Eye (tissue), 1 donor: ENCODE results near the gene CLCN1.

Experiments
- DNase-seq: peaks from one replicate; pipeline ENCODE4 v3.0.0-alpha.2; 2015

Gene CLCN1

DNA sequence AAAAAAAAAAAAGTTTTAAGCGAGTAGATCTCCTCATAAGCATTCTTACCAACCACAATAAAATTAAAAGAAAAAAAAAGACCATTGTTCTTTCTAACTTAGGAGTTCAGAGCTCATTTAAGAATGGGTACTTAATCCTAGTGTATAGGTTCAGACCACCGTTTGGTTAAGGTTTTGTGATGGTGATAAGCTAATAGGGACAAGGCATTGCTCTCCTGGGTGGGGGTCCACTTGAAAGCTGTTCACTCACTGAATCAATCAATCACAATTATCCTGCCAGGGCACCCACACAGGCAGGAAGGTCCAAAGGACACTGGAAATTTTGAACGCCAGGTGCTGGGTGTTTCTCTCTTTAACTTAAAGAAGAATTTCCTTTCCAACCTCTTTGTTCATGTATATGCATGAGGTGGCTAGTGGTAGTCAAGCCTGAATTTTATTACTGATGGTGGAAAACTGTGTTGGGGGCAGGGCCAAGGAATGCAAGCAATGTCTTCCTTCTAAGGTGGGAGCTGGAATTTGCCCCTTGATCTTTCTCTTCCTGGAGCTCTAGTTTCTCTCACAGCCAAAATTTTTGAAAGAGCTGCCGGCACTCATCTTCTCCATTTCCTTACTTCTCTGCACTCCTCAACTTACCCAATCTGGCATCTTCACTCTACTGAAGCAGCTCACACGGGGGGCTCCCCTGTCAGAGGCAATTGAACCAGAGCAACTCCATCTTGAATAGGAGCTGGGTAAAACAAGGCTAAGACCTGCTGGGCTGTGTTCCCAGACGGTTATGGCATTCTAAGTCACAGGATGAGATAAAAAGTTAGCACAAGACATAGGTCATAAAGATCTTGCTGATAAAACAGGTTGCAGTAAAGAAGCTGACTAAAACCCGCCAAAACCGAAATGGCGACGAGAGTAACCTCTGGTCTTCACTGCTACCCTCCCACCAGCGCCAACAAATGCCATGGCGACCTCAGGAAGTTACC is 54.1 kb downstream of the CLCN1 start:
- no peak for DNase-seq

DNA sequence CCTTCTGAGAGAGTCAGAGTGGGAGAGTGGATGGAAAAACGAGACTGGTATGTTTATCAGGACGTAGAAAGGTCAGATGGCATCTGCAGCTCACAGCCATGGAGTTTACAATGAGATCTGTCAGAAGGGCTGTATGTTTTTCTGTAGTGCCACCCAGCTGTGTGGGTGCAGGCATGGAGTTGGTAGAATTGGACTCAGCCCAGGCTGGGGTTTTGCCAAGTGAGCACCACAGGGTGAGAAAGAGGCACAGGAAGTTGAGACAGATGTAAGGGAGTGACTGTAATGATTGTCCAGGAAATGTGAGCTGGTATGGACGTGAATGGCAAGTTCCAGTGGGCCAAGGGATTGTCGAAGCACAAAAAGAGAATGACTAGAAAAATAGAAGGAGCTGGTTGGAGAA is 56.2 kb downstream of the CLCN1 start:
- no peak for DNase-seq

DNA sequence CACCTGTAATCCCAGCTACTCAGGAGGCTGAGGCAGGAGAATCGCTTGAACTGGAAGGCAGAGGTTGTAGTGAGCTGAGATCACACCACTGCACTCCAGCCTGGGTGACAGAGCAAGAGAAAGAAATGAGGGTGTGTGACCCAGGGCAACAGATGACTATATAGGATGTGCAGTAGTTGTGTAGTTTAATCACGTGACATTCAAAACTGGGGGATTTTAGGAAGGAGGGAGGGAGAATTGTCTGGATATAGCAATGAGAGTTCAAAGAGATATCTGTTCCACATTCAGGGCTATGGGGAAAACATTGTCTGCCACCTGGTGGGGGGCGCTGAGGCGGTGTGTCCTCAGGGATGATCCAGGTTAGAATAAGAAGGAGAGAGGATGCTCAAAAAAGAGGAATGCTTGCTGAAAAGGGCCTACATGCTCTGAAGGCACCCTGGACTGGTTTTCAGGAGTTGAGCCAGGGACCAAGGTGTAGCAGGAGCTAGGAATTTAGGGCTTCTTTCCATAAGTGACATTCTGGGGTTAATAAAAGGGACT is 57.4 kb downstream of the CLCN1 start:
- DNase-seq, result no peak

- DNase-seq, result no peak
These were observed 58.6 kb downstream of the CLCN1 start for GRCh38 chr7:143374561-143374960.

DNA sequence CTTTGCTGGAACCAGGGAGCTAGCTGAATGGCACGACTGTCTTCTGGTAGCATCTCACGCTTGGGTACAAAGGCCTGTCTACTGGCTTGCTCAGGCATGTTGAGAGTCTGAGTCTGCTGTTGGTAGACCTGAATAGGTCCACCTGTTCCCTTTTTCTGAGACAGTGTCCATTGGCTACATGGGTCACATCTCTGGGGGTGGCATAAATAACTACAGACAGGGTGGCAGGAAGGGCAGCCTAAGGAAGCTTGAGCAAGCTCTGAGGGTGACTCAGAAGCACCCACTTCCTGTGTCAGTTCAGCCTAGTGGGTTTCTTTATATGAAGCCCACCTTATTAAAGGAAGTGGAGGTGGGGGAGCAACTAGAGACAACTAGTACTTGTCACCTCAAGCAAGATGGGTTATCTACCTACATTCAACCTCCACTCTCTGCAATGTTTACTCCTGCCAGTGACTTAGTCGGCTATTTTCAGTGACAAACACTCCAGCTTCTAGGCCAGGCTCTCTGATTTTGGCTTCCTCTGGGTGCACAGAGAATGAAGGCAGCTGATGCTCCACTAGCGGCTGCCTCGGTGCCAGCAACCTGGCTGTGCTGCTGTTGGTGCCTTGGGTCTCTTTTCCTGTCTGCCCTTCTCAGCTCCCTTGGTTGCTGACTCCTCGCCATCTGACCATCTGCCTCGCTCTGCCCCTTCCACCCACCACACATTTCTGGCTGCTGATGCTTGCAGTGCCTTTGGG is 59.6 kb downstream of the CLCN1 start:
- no peak for DNase-seq

DNA sequence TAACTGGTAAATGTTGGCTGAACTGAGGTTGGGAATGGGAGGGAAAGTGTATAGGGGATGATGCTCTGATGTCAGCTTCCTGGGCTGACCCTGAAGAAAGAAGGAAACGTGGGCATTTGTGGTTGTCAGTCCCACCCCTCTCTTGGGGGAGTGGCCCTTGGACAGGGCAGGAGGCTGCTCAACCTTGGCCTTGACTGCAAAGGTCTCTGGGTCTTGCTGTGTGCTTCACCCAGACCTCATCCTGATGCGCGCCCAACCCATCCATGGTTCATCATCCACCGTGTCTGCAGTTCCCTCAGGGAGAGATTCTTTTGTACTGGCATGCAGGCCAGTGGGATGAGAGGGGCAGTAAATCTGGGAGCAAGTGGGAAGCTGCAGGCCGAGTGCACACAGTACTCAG is 60.5 kb downstream of the CLCN1 start:
- no peak for DNase-seq

DNA sequence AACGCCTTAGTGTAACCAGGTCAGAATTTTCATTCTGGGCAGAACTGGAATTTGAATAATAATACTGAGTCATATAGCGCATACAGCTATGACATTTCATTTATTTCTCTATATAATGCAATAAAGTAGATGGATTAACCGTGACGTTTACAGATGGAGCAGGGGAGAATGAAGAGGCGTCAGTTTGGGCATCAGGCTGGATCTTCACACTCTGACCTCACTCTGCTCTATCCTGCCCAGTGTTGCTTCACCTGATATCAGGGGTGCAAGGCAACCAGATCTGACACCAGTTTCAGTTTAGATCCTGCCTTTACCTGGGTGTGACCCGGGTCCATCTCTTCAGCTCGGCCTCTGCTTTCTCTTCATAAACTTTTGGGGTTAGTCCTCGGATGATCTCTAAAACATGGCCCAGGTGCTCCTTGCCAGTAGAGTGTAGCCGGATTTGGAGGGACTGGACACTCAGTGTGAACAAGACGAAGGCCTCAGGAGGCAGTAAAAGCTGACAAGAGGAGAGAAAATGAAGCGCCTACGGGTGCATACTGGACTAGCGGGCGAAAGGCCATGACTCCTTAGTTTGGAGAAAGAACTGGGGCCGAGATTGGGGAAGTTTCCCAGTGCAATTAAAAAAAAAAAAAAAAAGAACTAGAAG is 63.8 kb downstream of the CLCN1 start:
- no peak for DNase-seq

- peak; percentile 98 for DNase-seq
These were observed 64.3 kb downstream of the CLCN1 start for GRCh38 chr7:143380260-143380645.

DNA sequence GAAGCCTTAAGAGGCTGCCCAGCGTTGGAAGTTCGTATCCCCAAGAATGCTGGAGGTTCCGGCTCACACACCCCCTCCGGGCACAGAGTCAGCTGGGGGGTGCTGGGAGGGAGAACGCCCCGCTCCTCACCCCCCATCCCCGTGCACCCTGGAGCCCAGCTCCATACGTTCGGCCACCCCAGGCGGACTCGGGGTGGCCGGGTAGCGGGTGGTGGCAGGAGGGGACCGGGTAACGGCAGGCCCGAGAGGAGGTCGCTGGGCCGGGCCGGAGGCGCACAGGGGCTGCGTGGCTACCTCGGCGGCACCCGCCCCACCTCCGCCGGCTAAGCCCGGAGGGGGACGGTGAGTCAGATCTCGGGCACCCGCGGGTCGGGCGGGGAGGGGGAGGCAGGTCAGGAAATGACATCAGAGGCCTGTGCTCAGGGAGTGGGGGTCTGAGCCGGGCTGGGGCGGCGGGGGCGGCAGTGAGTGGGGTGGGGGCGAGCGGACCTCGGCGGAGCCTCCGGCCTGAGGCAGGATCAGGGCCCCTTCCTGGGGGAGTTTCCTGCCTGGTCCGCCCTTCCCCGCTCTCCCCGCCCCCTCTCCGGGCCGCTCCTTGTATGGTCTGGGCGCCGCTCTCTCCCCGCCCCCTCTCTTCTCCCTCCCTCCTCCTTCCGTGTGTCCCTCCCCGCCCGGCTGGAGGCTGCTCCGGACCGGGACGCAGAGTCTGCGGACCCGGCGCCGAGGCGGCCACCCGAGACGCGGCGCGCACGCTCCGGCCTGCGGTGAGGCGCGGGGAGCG is 64.9 kb downstream of the CLCN1 start, which contains the start of gene ZYX:
ZYX (plus strand) TSS at position 700 of the 781 bp plus-strand sequence. CDS start 227 bp downstream, outside the sequence.
- DNase-seq, result peak; percentile 94

GRCh38 chr7:143381427-143382125 is 65.7 kb downstream of the CLCN1 start:
- DNase-seq, result peak; percentile 89

GRCh38 chr7:143382126-143382790 is 66.3 kb downstream of the CLCN1 start:
- DNase-seq, result no peak

GRCh38 chr7:143382791-143383641 is 67.1 kb downstream of the CLCN1 start:
- DNase-seq, result no peak

- DNase-seq, result no peak
These were observed 67.7 kb downstream of the CLCN1 start for GRCh38 chr7:143383642-143383957.

- no peak for DNase-seq
These were observed 68.2 kb downstream of the CLCN1 start for GRCh38 chr7:143384148-143384547.

GRCh38 chr7:143384661-143385631 is 69.0 kb downstream of the CLCN1 start:
- no peak for DNase-seq

- no peak for DNase-seq
These were observed 70.2 kb downstream of the CLCN1 start for GRCh38 chr7:143385891-143386781.

- DNase-seq, result no peak
These were observed 71.5 kb downstream of the CLCN1 start for GRCh38 chr7:143387156-143387975.
